ENCODE measurements around the gene RNF180.

RNF180 gene

DNA sequence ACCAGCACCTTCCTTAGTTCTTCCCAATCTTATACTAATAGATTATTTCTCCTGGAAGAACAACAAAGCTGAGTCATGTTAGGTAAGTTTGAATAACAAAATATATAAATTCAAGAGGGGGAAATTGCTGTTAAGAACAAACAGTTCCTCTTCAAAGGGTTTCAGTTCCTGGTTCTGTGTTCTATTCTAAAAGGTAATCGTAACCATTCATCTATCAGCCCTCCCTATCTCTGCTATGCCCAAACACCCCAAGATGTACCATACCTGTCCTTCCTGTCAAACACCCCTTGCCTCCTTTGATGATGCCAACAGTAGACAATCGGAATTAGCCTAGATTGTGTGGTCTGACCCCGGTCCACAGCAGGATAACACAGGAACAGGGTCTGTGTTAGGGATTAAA, 4.2 kb upstream of the RNF180 start:
- ATAC-seq, result no peak
- TF ChIP-seq GLIS3 (CRISPR knock-in tag; IDR thresholded peaks at IDR 0.05) (no peak), ZNF70 (CRISPR knock-in tag; IDR thresholded peaks at IDR 0.05) (no peak), PPARA (CRISPR knock-in tag; IDR thresholded peaks at IDR 0.05; ENCODE audit: borderline replicate concordance) (no peak), RARB (CRISPR knock-in tag; IDR thresholded peaks at IDR 0.05) (no peak), ISL1 (CRISPR knock-in tag; IDR thresholded peaks at IDR 0.05) (no peak), ZFP3 (CRISPR knock-in tag; IDR thresholded peaks at IDR 0.05) (no peak), CSDC2 (CRISPR knock-in tag; IDR thresholded peaks at IDR 0.05) (no peak)

DNA sequence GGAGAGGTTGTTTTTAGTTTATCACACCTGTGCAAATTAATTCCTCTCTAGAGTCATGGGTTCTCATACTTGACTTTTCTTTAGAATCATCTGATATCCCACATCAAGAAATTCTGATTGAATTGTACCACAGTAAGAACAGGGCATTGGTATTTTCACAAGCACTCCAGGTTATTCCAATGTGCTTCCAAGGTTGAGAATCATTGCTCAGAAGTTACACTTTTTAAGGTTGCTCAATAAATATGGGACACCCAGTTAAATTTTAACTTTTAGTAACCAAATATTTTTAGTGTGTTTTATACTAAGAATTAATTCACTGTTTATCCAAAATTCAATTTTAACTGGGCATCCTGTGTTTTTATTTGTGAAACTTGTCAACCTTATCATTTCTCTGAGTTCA, 2.5 kb upstream of the RNF180 start:
- ATAC-seq, result no peak
- TF ChIP-seq, protein P1, sequence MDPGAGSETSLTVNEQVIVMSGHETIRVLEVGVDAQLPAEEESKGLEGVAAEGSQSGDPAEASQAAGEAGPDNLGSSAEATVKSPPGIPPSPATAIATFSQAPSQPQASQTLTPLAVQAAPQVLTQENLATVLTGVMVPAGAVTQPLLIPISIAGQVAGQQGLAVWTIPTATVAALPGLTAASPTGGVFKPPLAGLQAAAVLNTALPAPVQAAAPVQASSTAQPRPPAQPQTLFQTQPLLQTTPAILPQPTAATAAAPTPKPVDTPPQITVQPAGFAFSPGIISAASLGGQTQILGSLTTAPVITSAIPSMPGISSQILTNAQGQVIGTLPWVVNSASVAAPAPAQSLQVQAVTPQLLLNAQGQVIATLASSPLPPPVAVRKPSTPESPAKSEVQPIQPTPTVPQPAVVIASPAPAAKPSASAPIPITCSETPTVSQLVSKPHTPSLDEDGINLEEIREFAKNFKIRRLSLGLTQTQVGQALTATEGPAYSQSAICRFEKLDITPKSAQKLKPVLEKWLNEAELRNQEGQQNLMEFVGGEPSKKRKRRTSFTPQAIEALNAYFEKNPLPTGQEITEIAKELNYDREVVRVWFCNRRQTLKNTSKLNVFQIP (CRISPR knock-in tag; IDR thresholded peaks at IDR 0.05; ENCODE audit: borderline replicate concordance, low read depth), result no peak
- no peak for TF ChIP-seq CSDC2 (CRISPR knock-in tag; IDR thresholded peaks at IDR 0.05)
- no peak for TF ChIP-seq ZNF8 (CRISPR knock-in tag; IDR thresholded peaks at IDR 0.05)
- TF ChIP-seq RARB (CRISPR knock-in tag; IDR thresholded peaks at IDR 0.05), result no peak
- TF ChIP-seq, protein P2, sequence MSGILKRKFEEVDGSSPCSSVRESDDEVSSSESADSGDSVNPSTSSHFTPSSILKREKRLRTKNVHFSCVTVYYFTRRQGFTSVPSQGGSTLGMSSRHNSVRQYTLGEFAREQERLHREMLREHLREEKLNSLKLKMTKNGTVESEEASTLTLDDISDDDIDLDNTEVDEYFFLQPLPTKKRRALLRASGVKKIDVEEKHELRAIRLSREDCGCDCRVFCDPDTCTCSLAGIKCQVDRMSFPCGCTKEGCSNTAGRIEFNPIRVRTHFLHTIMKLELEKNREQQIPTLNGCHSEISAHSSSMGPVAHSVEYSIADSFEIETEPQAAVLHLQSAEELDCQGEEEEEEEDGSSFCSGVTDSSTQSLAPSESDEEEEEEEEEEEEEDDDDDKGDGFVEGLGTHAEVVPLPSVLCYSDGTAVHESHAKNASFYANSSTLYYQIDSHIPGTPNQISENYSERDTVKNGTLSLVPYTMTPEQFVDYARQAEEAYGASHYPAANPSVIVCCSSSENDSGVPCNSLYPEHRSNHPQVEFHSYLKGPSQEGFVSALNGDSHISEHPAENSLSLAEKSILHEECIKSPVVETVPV (CRISPR knock-in tag; IDR thresholded peaks at IDR 0.05), result no peak
- no peak for TF ChIP-seq BACH2 (CRISPR knock-in tag; IDR thresholded peaks at IDR 0.05; ENCODE audit: borderline replicate concordance)
- no peak for TF ChIP-seq SNAI2 (CRISPR knock-in tag; IDR thresholded peaks at IDR 0.05)
- TF ChIP-seq, protein P3, sequence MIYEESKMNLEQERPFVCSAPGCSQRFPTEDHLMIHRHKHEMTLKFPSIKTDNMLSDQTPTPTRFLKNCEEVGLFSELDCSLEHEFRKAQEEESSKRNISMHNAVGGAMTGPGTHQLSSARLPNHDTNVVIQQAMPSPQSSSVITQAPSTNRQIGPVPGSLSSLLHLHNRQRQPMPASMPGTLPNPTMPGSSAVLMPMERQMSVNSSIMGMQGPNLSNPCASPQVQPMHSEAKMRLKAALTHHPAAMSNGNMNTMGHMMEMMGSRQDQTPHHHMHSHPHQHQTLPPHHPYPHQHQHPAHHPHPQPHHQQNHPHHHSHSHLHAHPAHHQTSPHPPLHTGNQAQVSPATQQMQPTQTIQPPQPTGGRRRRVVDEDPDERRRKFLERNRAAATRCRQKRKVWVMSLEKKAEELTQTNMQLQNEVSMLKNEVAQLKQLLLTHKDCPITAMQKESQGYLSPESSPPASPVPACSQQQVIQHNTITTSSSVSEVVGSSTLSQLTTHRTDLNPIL (CRISPR knock-in tag; IDR thresholded peaks at IDR 0.05; ENCODE audit: low read depth), result no peak
- TF ChIP-seq ESRRG (CRISPR knock-in tag; IDR thresholded peaks at IDR 0.05), result no peak
- TF ChIP-seq PPARA (CRISPR knock-in tag; IDR thresholded peaks at IDR 0.05; ENCODE audit: borderline replicate concordance), result no peak

DNA sequence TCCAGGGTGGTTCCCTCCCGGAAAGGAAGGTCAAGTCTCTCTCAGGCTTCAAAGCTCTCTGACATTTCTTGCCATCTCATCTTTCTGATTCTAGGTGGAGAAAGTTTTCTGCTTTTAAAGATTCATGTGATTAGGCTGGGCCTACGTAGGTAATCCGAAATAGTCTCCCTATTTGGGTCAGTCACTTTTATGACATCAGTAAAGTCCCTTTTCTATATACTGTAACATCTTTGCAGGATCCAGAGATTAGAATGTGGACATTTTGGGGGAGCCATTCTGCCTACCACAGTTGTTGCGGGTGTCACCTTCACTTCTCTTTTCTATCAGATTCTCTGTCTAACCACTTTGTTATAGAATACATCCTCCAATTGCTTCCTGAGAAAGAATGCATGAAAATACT, 1.9 kb upstream of the RNF180 start:
- ATAC-seq, result no peak
- TF ChIP-seq ZNF8 (CRISPR knock-in tag; IDR thresholded peaks at IDR 0.05), result no peak
- no peak for TF ChIP-seq ZNF565 (CRISPR knock-in tag; conservative IDR thresholded peaks at IDR 0.05; ENCODE audit: low read depth)
- TF ChIP-seq, protein P4, sequence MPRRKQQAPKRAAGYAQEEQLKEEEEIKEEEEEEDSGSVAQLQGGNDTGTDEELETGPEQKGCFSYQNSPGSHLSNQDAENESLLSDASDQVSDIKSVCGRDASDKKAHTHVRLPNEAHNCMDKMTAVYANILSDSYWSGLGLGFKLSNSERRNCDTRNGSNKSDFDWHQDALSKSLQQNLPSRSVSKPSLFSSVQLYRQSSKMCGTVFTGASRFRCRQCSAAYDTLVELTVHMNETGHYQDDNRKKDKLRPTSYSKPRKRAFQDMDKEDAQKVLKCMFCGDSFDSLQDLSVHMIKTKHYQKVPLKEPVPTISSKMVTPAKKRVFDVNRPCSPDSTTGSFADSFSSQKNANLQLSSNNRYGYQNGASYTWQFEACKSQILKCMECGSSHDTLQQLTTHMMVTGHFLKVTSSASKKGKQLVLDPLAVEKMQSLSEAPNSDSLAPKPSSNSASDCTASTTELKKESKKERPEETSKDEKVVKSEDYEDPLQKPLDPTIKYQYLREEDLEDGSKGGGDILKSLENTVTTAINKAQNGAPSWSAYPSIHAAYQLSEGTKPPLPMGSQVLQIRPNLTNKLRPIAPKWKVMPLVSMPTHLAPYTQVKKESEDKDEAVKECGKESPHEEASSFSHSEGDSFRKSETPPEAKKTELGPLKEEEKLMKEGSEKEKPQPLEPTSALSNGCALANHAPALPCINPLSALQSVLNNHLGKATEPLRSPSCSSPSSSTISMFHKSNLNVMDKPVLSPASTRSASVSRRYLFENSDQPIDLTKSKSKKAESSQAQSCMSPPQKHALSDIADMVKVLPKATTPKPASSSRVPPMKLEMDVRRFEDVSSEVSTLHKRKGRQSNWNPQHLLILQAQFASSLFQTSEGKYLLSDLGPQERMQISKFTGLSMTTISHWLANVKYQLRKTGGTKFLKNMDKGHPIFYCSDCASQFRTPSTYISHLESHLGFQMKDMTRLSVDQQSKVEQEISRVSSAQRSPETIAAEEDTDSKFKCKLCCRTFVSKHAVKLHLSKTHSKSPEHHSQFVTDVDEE (CRISPR knock-in tag; IDR thresholded peaks at IDR 0.05), result no peak
- TF ChIP-seq ZNF70 (CRISPR knock-in tag; IDR thresholded peaks at IDR 0.05), result no peak
- no peak for TF ChIP-seq ARNTL (CRISPR knock-in tag; IDR thresholded peaks at IDR 0.05; ENCODE audit: borderline replicate concordance, low read depth)
- TF ChIP-seq, protein P5, sequence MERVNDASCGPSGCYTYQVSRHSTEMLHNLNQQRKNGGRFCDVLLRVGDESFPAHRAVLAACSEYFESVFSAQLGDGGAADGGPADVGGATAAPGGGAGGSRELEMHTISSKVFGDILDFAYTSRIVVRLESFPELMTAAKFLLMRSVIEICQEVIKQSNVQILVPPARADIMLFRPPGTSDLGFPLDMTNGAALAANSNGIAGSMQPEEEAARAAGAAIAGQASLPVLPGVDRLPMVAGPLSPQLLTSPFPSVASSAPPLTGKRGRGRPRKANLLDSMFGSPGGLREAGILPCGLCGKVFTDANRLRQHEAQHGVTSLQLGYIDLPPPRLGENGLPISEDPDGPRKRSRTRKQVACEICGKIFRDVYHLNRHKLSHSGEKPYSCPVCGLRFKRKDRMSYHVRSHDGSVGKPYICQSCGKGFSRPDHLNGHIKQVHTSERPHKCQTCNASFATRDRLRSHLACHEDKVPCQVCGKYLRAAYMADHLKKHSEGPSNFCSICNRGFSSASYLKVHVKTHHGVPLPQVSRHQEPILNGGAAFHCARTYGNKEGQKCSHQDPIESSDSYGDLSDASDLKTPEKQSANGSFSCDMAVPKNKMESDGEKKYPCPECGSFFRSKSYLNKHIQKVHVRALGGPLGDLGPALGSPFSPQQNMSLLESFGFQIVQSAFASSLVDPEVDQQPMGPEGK (CRISPR knock-in tag; IDR thresholded peaks at IDR 0.05; ENCODE audit: borderline replicate concordance), result no peak
- no peak for TF ChIP-seq ESRRG (CRISPR knock-in tag; IDR thresholded peaks at IDR 0.05)
- TF ChIP-seq ZC3H10 (CRISPR knock-in tag; IDR thresholded peaks at IDR 0.05), result no peak
- TF ChIP-seq PPARA (CRISPR knock-in tag; IDR thresholded peaks at IDR 0.05; ENCODE audit: borderline replicate concordance), result no peak
- no peak for TF ChIP-seq ZFP30 (CRISPR knock-in tag; IDR thresholded peaks at IDR 0.05)
- no peak for TF ChIP-seq SNAI2 (CRISPR knock-in tag; IDR thresholded peaks at IDR 0.05)
- TF ChIP-seq, protein P3 (CRISPR knock-in tag; IDR thresholded peaks at IDR 0.05; ENCODE audit: low read depth), result no peak
- TF ChIP-seq, protein P1 (CRISPR knock-in tag; IDR thresholded peaks at IDR 0.05; ENCODE audit: borderline replicate concordance, low read depth), result no peak
- TF ChIP-seq, protein P2 (CRISPR knock-in tag; IDR thresholded peaks at IDR 0.05), result no peak
- no peak for TF ChIP-seq TOX (CRISPR knock-in tag; IDR thresholded peaks at IDR 0.05; ENCODE audit: borderline replicate concordance)
- TF ChIP-seq RARB (CRISPR knock-in tag; IDR thresholded peaks at IDR 0.05), result no peak
- no peak for TF ChIP-seq BACH2 (CRISPR knock-in tag; IDR thresholded peaks at IDR 0.05; ENCODE audit: borderline replicate concordance)
- TF ChIP-seq ZFP3 (CRISPR knock-in tag; IDR thresholded peaks at IDR 0.05), result no peak
- TF ChIP-seq ISL1 (CRISPR knock-in tag; IDR thresholded peaks at IDR 0.05), result no peak
- TF ChIP-seq OSR1 (CRISPR knock-in tag; IDR thresholded peaks at IDR 0.05), result no peak
